WTC11 (cell line): Measurements from ENCODE around the gene TMEM174.

Experiments
- IRF2 ChIP-seq: sonication (generic); formaldehyde crosslinking; IDR thresholded peaks from 2 replicates; pipeline ENCODE4 v1.8.0; 2022; ENCODE audit warnings: low read depth, missing genetic modification reagents, borderline replicate concordance
- RORB ChIP-seq: fragments of 250-450 bp; sonication (Bioruptor Pico); IDR thresholded peaks from 2 replicates; pipeline ENCODE4 v1.9.0; 2021; ENCODE audit warnings: mild to moderate bottlenecking
- TEAD1 ChIP-seq: sonication (generic); formaldehyde crosslinking; IDR thresholded peaks from 2 replicates; pipeline ENCODE4 v1.8.0; 2022; ENCODE audit warnings: mild to moderate bottlenecking, missing genetic modification reagents
- TEAD4 ChIP-seq: sonication (generic); formaldehyde crosslinking; IDR thresholded peaks from 2 replicates; pipeline ENCODE4 v1.8.0; 2022; ENCODE audit warnings: mild to moderate bottlenecking, missing genetic modification reagents
- ZBTB21 ChIP-seq: sonication (generic); formaldehyde crosslinking; IDR thresholded peaks from 2 replicates; pipeline ENCODE4 v1.8.1; 2023; ENCODE audit warnings: mild to moderate bottlenecking, missing genetic modification reagents, borderline replicate concordance
- TF ChIP-seq, protein P1 (sequence below): sonication (generic); formaldehyde crosslinking; IDR thresholded peaks from 2 replicates; pipeline ENCODE4 v1.8.1; 2023; ENCODE audit warnings: mild to moderate bottlenecking, missing genetic modification reagents, moderate library complexity
- TF ChIP-seq, protein P2 (sequence below): sonication (generic); formaldehyde crosslinking; conservative IDR thresholded peaks from 2 replicates; pipeline ENCODE4 v1.8.1; 2022; ENCODE audit warnings: mild to moderate bottlenecking, missing genetic modification reagents
- TF ChIP-seq, protein P3 (sequence below): fragments of 200-600 bp; IDR thresholded peaks from 2 replicates; pipeline ENCODE4 v1.8.0; 2022; ENCODE audit warnings: antibody characterized with exemption
- TF ChIP-seq, protein P4 (sequence below): sonication (generic); formaldehyde crosslinking; IDR thresholded peaks from 2 replicates; pipeline ENCODE4 v1.8.0; 2022; ENCODE audit warnings: missing genetic modification reagents
- TF ChIP-seq, protein P5 (sequence below): fragments of 250-450 bp; sonication (Bioruptor Pico); IDR thresholded peaks from 2 replicates; pipeline ENCODE4 v1.9.0; 2021; ENCODE audit warnings: mild to moderate bottlenecking

DNA sequence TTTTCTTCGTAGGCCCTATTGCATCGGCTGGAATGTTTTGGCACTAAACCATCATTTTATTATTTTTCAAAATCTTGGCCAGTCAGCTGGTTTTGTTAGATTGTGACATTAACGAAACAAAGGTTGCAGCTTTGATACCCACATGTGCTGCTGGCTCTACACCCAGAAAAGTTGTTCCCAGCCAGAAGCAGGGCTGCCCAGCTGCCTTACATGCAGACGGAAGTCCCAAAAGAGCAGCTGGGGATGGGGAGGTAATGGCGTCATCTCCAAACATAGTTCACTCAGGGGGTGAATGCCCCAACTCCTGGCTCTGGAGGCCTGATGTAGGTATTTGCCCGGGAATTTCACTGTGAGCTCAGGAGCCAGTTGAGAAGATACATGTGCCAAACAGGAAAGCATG, 29.3 kb upstream of the TMEM174 start:
- TF ChIP-seq RORB (CRISPR knock-in tag) = no peak
- TF ChIP-seq, protein P1, sequence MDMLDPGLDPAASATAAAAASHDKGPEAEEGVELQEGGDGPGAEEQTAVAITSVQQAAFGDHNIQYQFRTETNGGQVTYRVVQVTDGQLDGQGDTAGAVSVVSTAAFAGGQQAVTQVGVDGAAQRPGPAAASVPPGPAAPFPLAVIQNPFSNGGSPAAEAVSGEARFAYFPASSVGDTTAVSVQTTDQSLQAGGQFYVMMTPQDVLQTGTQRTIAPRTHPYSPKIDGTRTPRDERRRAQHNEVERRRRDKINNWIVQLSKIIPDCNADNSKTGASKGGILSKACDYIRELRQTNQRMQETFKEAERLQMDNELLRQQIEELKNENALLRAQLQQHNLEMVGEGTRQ = no peak
- TF ChIP-seq, protein P2, sequence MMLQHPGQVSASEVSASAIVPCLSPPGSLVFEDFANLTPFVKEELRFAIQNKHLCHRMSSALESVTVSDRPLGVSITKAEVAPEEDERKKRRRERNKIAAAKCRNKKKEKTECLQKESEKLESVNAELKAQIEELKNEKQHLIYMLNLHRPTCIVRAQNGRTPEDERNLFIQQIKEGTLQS = no peak
- no peak for TF ChIP-seq TEAD1
- TF ChIP-seq TEAD4 (CRISPR knock-in tag) = no peak
- TF ChIP-seq, protein P3, sequence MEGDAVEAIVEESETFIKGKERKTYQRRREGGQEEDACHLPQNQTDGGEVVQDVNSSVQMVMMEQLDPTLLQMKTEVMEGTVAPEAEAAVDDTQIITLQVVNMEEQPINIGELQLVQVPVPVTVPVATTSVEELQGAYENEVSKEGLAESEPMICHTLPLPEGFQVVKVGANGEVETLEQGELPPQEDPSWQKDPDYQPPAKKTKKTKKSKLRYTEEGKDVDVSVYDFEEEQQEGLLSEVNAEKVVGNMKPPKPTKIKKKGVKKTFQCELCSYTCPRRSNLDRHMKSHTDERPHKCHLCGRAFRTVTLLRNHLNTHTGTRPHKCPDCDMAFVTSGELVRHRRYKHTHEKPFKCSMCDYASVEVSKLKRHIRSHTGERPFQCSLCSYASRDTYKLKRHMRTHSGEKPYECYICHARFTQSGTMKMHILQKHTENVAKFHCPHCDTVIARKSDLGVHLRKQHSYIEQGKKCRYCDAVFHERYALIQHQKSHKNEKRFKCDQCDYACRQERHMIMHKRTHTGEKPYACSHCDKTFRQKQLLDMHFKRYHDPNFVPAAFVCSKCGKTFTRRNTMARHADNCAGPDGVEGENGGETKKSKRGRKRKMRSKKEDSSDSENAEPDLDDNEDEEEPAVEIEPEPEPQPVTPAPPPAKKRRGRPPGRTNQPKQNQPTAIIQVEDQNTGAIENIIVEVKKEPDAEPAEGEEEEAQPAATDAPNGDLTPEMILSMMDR = no peak
- TF ChIP-seq, protein P4, sequence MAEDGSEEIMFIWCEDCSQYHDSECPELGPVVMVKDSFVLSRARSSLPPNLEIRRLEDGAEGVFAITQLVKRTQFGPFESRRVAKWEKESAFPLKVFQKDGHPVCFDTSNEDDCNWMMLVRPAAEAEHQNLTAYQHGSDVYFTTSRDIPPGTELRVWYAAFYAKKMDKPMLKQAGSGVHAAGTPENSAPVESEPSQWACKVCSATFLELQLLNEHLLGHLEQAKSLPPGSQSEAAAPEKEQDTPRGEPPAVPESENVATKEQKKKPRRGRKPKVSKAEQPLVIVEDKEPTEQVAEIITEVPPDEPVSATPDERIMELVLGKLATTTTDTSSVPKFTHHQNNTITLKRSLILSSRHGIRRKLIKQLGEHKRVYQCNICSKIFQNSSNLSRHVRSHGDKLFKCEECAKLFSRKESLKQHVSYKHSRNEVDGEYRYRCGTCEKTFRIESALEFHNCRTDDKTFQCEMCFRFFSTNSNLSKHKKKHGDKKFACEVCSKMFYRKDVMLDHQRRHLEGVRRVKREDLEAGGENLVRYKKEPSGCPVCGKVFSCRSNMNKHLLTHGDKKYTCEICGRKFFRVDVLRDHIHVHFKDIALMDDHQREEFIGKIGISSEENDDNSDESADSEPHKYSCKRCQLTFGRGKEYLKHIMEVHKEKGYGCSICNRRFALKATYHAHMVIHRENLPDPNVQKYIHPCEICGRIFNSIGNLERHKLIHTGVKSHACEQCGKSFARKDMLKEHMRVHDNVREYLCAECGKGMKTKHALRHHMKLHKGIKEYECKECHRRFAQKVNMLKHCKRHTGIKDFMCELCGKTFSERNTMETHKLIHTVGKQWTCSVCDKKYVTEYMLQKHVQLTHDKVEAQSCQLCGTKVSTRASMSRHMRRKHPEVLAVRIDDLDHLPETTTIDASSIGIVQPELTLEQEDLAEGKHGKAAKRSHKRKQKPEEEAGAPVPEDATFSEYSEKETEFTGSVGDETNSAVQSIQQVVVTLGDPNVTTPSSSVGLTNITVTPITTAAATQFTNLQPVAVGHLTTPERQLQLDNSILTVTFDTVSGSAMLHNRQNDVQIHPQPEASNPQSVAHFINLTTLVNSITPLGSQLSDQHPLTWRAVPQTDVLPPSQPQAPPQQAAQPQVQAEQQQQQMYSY (CRISPR knock-in tag) = no peak
- TF ChIP-seq ZBTB21 (CRISPR knock-in tag) = no peak
- TF ChIP-seq, protein P5, sequence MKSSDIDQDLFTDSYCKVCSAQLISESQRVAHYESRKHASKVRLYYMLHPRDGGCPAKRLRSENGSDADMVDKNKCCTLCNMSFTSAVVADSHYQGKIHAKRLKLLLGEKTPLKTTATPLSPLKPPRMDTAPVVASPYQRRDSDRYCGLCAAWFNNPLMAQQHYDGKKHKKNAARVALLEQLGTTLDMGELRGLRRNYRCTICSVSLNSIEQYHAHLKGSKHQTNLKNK (CRISPR knock-in tag) = no peak
- no peak for TF ChIP-seq IRF2 (CRISPR knock-in tag)
